GM12865 (cell line): ENCODE measurements around the gene PRRT1B.

Source experiments
- DNase-seq: peaks from one replicate; pipeline ENCODE4 v3.0.0; 2010; ENCODE audit warnings: low read depth
- H3K4me3 ChIP-seq: 2 replicates; pipeline ENCODE4 v1.5.1; 2011; ENCODE audit warnings: mild to moderate bottlenecking, low read depth, low read length, control low read depth
- TF ChIP-seq, protein P1 (sequence below): IDR thresholded peaks from 2 replicates; pipeline ENCODE4 v1.5.1; 2011; ENCODE audit warnings: low read length, control low read depth, low read depth, inconsistent platforms; ENCODE audit not compliant: insufficient read depth; ENCODE audit errors: missing control alignments

Gene PRRT1B

GRCh38 chr9:131522257-131523085 lies 22.9 kb upstream of the PRRT1B start:
- TF ChIP-seq, protein P1, sequence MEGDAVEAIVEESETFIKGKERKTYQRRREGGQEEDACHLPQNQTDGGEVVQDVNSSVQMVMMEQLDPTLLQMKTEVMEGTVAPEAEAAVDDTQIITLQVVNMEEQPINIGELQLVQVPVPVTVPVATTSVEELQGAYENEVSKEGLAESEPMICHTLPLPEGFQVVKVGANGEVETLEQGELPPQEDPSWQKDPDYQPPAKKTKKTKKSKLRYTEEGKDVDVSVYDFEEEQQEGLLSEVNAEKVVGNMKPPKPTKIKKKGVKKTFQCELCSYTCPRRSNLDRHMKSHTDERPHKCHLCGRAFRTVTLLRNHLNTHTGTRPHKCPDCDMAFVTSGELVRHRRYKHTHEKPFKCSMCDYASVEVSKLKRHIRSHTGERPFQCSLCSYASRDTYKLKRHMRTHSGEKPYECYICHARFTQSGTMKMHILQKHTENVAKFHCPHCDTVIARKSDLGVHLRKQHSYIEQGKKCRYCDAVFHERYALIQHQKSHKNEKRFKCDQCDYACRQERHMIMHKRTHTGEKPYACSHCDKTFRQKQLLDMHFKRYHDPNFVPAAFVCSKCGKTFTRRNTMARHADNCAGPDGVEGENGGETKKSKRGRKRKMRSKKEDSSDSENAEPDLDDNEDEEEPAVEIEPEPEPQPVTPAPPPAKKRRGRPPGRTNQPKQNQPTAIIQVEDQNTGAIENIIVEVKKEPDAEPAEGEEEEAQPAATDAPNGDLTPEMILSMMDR: no peak
- no peak overlapping the region for H3K4me3 ChIP-seq
- no peak for DNase-seq

DNA sequence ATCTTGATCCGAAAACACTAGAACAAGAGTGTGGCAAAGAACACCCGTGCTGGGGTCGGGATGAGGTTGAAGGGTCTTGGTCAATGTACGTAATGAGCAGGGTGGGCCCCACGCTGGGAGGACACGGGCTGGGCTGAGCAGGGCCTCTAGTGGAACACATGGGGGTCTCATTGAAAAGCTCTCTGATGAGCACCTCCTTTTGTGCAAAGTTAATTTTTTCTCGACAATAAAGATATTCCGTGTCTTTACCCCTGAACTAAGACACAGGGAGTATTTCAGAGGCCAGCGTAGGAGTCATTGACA lies 22.3 kb upstream of the PRRT1B start:
- DNase-seq: no peak
- TF ChIP-seq, protein P1: no peak
- no peak overlapping the region for H3K4me3 ChIP-seq

DNA sequence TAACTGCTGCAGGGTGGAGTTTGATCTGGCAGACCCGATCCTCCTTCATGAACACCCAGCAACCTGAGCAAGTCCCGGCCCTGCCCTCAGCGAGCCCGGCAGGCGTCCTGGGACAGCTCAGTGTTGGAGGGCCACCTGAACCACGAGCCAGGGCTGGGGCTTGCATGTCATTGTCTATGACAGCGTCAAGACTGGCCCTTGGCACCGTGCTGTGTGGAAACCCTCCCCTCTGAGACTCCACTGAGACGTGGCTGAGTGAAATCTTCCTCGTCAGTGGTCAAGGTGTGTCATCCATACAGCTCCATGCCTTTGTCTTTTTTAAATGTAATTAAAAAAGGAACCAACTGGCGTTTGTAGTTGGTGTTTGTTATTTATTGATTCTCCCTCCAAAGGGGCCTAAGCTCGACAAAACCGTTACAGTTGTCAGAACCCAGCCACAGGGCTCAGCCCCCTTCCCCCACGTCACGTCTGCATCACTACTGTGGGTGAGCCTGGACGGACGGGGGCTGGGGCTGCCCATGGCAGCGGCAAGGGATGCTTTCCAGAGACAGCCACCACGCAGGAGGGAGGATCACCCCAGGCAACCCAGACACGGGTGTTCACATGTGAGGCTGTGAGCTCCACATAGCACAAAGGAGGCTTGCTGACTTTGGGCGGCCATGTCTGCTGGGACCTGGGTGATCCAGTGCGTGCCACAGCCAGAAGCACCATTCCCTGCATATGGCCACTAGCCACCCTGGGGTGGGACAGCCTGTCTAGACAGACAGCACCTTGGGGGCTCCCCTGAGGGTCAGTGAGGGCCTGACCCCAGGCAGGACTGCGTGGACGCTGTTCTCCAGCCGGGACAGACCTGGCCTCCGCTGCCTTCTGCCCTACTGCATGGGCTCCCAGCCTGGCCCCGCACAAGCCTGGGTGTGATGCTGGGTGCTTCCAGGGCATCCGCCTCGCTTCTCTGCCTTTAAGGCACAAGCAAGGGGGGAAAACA lies 21.6 kb upstream of the PRRT1B start:
- no peak overlapping the region for H3K4me3 ChIP-seq
- TF ChIP-seq, protein P1: no peak
- DNase-seq: no peak

DNA sequence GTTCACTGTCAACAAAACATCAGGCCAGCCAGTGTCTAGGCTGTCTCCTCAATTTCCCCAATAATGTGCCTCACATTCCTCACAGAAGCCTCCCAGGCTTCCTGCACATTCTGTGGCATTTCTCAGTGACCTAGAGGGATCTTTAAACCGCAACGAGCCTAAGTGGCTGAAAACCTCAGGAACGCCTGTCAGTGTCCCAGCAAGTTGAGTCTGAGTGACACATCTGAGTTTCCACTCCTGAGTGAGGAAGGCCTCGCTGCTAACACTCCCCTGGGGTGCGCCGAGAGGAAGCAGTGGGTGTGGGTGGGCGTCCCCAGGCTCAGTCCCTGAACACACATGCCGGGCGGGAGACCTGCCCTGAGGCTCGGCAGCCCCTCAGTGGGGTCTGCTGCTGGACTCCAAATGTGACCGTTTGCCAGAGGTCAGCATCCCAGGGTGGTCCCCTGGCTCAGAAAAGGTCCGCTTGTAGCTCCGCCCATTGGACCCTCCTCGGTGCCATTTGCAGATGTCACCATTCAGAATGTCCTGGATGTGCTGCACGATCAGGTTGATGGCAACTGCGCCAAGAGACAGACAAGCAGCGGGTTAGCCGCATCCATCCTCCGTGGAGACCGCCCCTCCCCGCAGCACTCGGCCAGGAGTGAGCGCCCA lies 20.5 kb upstream of the PRRT1B start:
- TF ChIP-seq, protein P1: no peak
- no peak overlapping the region for H3K4me3 ChIP-seq
- no peak for DNase-seq

- DNase-seq: no peak
- H3K4me3 ChIP-seq: no peak overlapping the region
- TF ChIP-seq, protein P1: no peak
Measured at GRCh38 chr9:131525643-131526565, 19.4 kb upstream of the PRRT1B start.

GRCh38 chr9:131528186-131528585 lies 17.1 kb upstream of the PRRT1B start:
- DNase-seq: no peak
- H3K4me3 ChIP-seq: no peak overlapping the region
- TF ChIP-seq, protein P1: no peak
